Measurements from ENCODE around the gene FARP1. TPM values are rescaled to one million over a fixed set of nuclear protein-coding genes. Genes with fewer than 3 reads are reported as not detected.

FARP1 gene
- total and polyA plus RNA-seq, 2 of the 8 experiments (the other 6 are each of a cell fraction or from before 2014, with no cell fraction given): 24.7 to 104 TPM

DNA sequence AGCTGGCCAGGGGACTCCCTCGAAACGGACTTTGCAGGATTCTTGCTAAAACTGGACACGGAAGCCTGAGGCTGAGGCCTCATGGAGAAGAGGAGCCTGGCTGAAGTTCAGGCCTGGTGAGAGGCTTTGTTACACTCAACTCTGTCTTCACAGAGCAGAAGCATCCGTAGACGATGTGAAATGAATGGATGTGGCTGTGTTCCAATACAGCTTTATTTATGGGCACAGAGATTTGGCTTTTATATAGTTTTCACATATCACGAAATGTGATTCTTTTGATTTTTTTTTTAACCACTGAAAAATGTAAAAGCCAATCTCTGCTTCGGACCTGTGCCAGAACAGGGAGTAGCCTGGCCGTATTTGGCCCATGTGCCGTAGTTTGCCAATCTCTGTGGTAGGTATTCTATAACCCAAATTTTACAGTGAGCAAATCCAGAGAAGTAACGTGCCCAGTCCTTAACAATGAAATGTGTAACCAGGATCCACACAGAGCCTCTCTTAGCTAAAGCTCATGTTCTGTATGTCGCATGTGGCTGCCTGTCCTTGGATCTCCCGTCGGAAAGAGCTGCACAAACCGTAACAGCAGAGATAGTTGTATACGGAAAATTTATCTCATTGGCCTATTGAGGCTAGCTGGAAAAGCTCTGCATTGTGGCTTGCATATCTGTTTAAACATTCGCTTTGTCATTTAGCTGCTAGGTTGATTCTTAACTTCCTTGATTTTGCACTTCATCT, 205.7 kb downstream of the FARP1 start:
- no peaks in the 10 kb centered on the region; the same call in 1 of the 2 replicates for H3K79me1 ChIP-seq (ENCODE audit: low read depth, low read length)
- H3K79me2 ChIP-seq (ENCODE audit: control insufficient read depth in 1 of 2, insufficient read depth in 2 of 2, low read length in 2 of 2): no peaks in the 10 kb centered on the region; a peak in 1 of 4 replicates
- H2BK12ac ChIP-seq (ENCODE audit: low read depth, low read length): no peak overlapping the region
- CTCF ChIA-PET (ENCODE audit: partially characterized antibody): interaction anchor here (0.5 to 4.0 kb wide), 18 partner anchors 10 to 570 kb away, joined by 3 to 14 read pairs (median 4); no protein-coding TSS in a partner anchor
- POLR2A ChIA-PET (ENCODE audit: partially characterized antibody): interaction anchor here (0.6 kb wide), 1 partner anchor 193 kb away, joined by 3 read pairs; no protein-coding TSS in a partner anchor
- no peak overlapping the region for H2BK120ac ChIP-seq (replicated peaks; ENCODE audit: low read depth, low read length)
- H2BK20ac ChIP-seq (ENCODE audit: low read length): no peak overlapping the region
- H3K4me3 ChIP-seq (ENCODE audit: extremely low read depth in 1 of 4, insufficient read depth in 2 of 4, low read depth in 3 of 4, low read length in 4 of 4): no peak overlapping the region
- FAIRE-seq (no peak), DNase-seq (ENCODE audit: low read depth in 1 of 2, low spot score in 2 of 2) (no peak)
- H2AFZ ChIP-seq (ENCODE audit: low read length): no peak overlapping the region
- 95% methylated on average over 16 of the region's 16 CpGs; no CpG with 5 or more reads in 1 of the 2 experiments for WGBS, 2 experiments (ENCODE audit: extremely low coverage in 1 of 2, insufficient coverage in 1 of 2, insufficient read length in 1 of 2, insufficient replicate concordance in 2 of 2, low coverage in 1 of 2, low lambda C conversion rate in 2 of 2, missing lambda C conversion rate in 1 of 2)
- H3K36me3 ChIP-seq (ENCODE audit: control insufficient read depth in 2 of 4, insufficient read depth in 4 of 4, low read length in 3 of 4): no peaks in the 10 kb centered on the region
- H3K27ac ChIP-seq (ENCODE audit: low read depth, low read length): no peak overlapping the region
- H3K27me3 ChIP-seq (replicated peaks in 1 of 4; ENCODE audit: control insufficient read depth in 3 of 4, extremely low read depth in 1 of 4, insufficient read depth in 3 of 4, low read length in 3 of 4): no peaks in the 10 kb centered on the region
- H3K9me3 ChIP-seq (ENCODE audit: insufficient read depth in 2 of 2, low read depth in 1 of 2, low read length in 1 of 2): no peaks in the 10 kb centered on the region
- H4K8ac ChIP-seq (ENCODE audit: extremely low read depth, insufficient read depth, low read length): no peak overlapping the region
- H2BK5ac ChIP-seq (ENCODE audit: low read depth, low read length): no peak overlapping the region
- H4K20me1 ChIP-seq (replicated peaks in 1 of 2; ENCODE audit: control insufficient read depth in 1 of 2, insufficient read depth in 2 of 2, low read length in 2 of 2): peaks cover 0 to 1% of the 10 kb centered on the region in 2 experiments
- no peak overlapping the region for H3K23ac ChIP-seq (ENCODE audit: insufficient read length)
- no peaks in the 10 kb centered on the region for H3K23me2 ChIP-seq (ENCODE audit: low read depth, low read length)
- no peak overlapping the region for H3K4ac ChIP-seq (replicated peaks; ENCODE audit: insufficient read length, low read depth, low read length)
- no peak overlapping the region for H3K56ac ChIP-seq (replicated peaks; ENCODE audit: insufficient read length, low read depth, low read length)
- H2AK5ac ChIP-seq (ENCODE audit: low read depth, low read length): no peak overlapping the region
- TF ChIP-seq ZNF274 (IDR thresholded peaks at IDR 0.05; ENCODE audit: borderline replicate concordance, extremely low read depth, low read length) (no peak), EZH2 (IDR thresholded peaks at IDR 0.05; ENCODE audit: low read depth, low read length, severe bottlenecking) (no peak), HDAC6 (IDR thresholded peaks at IDR 0.05; ENCODE audit: low read depth, low read length) (no peak), JUND (IDR thresholded peaks at IDR 0.05; ENCODE audit: low read length) (no peak), CBX8 (IDR thresholded peaks at IDR 0.05; ENCODE audit: borderline replicate concordance, low read depth, low read length) (no peak), KDM1A (IDR thresholded peaks at IDR 0.05; ENCODE audit: borderline replicate concordance, low read length) (no peak), SIX5 (IDR thresholded peaks at IDR 0.05; ENCODE audit: low read depth, low read length) (no peak), NANOG (IDR thresholded peaks at IDR 0.05; ENCODE audit: insufficient read depth, low read depth, low read length, poor library complexity, severe bottlenecking) (no peak)
- no peak overlapping the region for H2BK15ac ChIP-seq (ENCODE audit: low read length)
- H3K4me2 ChIP-seq (ENCODE audit: insufficient read depth in 1 of 2, low read depth in 2 of 2, low read length in 2 of 2): no peak overlapping the region
- H4K5ac ChIP-seq (ENCODE audit: insufficient read length, low read depth, low read length): no peak overlapping the region
- H3K14ac ChIP-seq (ENCODE audit: insufficient read length): no peak overlapping the region
- no peak overlapping the region for H3K18ac ChIP-seq (ENCODE audit: extremely low read depth, low read length)
- no peak overlapping the region for H3K9ac ChIP-seq (replicated peaks in 1 of 4; ENCODE audit: extremely low read depth in 1 of 4, low read depth in 3 of 4, low read length in 3 of 4)
- H4K91ac ChIP-seq (replicated peaks; ENCODE audit: insufficient read length, low read length): no peak overlapping the region
- H3K4me1 ChIP-seq (replicated peaks in 1 of 4; ENCODE audit: control insufficient read depth in 3 of 4, insufficient read depth in 4 of 4, low read length in 3 of 4): peaks cover 0 to under 1% (median 0%) of the 10 kb centered on the region in 4 experiments; a peak in 3 of 7 replicates

All from H1 (cell line).